Fibroblast of pulmonary artery (primary cell): ENCODE results near the gene WEE2.

Experiments used
- DNase-seq: peaks from one replicate; pipeline ENCODE4 v3.0.0-alpha.2; 2010; ENCODE audit warnings: low read depth
- H3K4me3 ChIP-seq: replicated peaks from 2 replicates; pipeline ENCODE4 v1.5.1; 2011; ENCODE audit warnings: low read depth, mild to moderate bottlenecking, control low read depth, low read length, moderate library complexity
- TF ChIP-seq, protein P1 (sequence below): IDR thresholded peaks from 2 replicates; pipeline ENCODE4 v1.5.1; 2011; ENCODE audit warnings: mild to moderate bottlenecking, control low read depth, low read length, inconsistent platforms; ENCODE audit errors: missing control alignments

The WEE2 gene

DNA sequence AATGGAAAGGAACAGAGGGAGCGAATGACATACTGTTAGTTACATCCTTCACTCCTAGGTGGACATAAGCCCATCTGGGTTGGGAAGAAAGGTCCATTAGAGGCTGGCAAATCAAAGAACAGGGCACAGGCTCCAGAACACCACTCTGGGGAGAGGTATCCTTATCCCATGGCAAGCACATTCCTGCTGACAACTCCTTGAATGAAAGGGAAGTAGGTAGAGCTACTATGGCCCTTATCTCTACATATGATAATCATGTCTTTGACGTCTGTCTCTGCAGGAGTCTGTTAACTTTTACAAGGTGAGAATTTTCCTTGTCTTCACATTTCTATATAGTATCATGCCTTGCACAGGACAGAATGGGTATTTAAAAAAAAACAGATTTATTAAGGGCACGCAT lies 16.6 kb upstream of the WEE2 start:
- H3K4me3 ChIP-seq = no peak overlapping the region
- DNase-seq = no peak
- TF ChIP-seq, protein P1, sequence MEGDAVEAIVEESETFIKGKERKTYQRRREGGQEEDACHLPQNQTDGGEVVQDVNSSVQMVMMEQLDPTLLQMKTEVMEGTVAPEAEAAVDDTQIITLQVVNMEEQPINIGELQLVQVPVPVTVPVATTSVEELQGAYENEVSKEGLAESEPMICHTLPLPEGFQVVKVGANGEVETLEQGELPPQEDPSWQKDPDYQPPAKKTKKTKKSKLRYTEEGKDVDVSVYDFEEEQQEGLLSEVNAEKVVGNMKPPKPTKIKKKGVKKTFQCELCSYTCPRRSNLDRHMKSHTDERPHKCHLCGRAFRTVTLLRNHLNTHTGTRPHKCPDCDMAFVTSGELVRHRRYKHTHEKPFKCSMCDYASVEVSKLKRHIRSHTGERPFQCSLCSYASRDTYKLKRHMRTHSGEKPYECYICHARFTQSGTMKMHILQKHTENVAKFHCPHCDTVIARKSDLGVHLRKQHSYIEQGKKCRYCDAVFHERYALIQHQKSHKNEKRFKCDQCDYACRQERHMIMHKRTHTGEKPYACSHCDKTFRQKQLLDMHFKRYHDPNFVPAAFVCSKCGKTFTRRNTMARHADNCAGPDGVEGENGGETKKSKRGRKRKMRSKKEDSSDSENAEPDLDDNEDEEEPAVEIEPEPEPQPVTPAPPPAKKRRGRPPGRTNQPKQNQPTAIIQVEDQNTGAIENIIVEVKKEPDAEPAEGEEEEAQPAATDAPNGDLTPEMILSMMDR = no peak

- no peak for DNase-seq
- H3K4me3 ChIP-seq = no peak overlapping the region
- TF ChIP-seq, protein P1 = no peak
Observed at GRCh38 chr7:141691961-141692360, 16.2 kb upstream of the WEE2 start.

GRCh38 chr7:141693082-141693481 lies 15.1 kb upstream of the WEE2 start:
- TF ChIP-seq, protein P1 = no peak
- DNase-seq = no peak
- H3K4me3 ChIP-seq = no peak overlapping the region

GRCh38 chr7:141695803-141696289 lies 12.3 kb upstream of the WEE2 start:
- H3K4me3 ChIP-seq = no peak overlapping the region
- TF ChIP-seq, protein P1 = no peak
- no peak for DNase-seq

- DNase-seq = no peak
- no peak overlapping the region for H3K4me3 ChIP-seq
- TF ChIP-seq, protein P1 = no peak
Observed at GRCh38 chr7:141696348-141696747, 11.8 kb upstream of the WEE2 start.

GRCh38 chr7:141697211-141697871 lies 10.8 kb upstream of the WEE2 start:
- DNase-seq = no peak
- no peak overlapping the region for H3K4me3 ChIP-seq
- TF ChIP-seq, protein P1 = no peak
